WI38 (cell line): ENCODE results near the gene LRRC14B.
"Not testable (repeated sequence)": the region's sequence is repeated elsewhere in the genome, so short reads cannot be mapped to it uniquely, and the experiment has no call there.

Experiments used
- H3K4me3 ChIP-seq: 2 replicates; pipeline ENCODE4 v1.5.1; 2011; ENCODE audit warnings: low read depth, mild to moderate bottlenecking, control low read depth, low read length
- TF ChIP-seq, protein P1 (sequence below): IDR thresholded peaks from 2 replicates; pipeline ENCODE4 v1.5.1; 2012; ENCODE audit warnings: low read depth, mild to moderate bottlenecking, control low read depth, low read length

The LRRC14B gene

DNA sequence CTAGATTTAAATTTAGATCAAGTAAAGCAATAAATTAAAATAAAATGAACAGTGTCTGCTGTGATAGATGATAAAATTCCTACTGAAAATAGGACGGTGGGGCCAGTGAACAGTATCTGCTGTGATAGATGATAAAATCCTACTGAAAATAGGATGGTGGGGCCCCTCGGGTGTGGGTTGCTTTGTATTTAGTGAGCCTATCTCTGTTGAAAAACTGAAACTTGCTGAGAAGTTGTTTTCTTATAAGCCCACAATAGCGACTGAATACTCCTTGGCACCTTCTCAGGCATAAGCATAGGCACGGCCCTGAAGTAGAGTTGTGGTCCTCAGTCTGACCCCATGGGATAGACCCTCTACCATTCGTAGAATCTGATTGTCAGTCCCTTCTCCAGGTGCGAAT, 32.5 kb downstream of the LRRC14B start:
- TF ChIP-seq, protein P1, sequence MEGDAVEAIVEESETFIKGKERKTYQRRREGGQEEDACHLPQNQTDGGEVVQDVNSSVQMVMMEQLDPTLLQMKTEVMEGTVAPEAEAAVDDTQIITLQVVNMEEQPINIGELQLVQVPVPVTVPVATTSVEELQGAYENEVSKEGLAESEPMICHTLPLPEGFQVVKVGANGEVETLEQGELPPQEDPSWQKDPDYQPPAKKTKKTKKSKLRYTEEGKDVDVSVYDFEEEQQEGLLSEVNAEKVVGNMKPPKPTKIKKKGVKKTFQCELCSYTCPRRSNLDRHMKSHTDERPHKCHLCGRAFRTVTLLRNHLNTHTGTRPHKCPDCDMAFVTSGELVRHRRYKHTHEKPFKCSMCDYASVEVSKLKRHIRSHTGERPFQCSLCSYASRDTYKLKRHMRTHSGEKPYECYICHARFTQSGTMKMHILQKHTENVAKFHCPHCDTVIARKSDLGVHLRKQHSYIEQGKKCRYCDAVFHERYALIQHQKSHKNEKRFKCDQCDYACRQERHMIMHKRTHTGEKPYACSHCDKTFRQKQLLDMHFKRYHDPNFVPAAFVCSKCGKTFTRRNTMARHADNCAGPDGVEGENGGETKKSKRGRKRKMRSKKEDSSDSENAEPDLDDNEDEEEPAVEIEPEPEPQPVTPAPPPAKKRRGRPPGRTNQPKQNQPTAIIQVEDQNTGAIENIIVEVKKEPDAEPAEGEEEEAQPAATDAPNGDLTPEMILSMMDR = no peak
- no peak overlapping the region for H3K4me3 ChIP-seq

DNA sequence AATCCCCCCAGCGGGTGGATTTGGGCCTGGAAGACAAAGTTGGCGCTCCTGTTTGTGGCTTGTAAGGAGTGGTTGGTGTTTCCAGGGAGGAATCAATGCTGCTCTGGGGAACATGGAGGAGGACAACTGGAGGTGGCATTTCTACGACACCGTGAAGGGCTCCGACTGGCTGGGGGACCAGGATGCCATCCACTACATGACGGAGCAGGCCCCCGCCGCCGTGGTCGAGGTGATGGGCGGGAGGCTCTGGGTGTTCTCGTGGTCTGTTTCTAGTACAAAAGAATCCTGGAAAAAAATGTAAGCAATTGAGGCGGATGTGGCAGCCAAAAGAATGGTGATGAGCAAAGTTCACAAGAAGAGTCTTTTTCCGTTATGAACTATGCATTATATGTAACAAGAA, 34.0 kb downstream of the LRRC14B start:
- TF ChIP-seq, protein P1 = no peak
- H3K4me3 ChIP-seq = no peak overlapping the region

DNA sequence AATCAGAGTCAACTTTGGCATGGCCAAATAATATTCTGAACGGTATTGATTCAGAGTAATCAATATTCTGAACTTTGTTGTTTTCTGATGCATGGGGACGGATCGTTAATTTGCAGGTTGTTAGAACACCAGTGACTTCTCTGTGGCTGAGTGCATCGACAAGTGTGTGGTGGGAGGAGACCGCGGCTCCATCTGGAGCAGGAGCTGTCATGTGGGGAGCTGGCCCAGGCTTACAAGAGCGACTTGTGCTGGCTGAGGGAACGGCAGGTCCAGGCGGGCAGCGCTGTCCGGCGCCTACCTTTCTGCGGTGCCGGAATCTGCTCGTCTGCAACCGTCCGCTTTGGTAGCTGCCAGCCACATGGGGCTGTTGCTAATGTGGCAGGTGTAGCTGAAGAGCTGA, 36.1 kb downstream of the LRRC14B start:
- H3K4me3 ChIP-seq = not testable (repeated sequence)

DNA sequence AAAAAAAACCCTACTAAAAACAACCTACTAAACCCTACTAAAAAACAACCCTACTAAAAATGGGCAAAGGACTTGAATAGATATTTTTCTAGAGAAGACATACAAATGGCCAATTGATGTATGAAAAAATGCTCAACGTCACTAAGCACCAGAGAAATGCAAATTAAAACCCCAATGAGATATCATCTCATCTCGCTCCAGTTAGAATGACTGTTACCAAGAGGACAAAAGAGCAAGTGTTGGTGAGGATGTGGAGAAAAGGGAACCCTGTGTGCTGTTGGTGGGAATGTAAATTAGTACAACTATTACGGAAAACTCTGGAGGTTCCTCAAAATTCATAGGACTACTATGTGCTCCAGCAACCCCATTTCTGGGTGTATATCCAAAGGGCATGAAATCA, 37.6 kb downstream of the LRRC14B start:
- TF ChIP-seq, protein P1 = no peak
- no peak overlapping the region for H3K4me3 ChIP-seq

DNA sequence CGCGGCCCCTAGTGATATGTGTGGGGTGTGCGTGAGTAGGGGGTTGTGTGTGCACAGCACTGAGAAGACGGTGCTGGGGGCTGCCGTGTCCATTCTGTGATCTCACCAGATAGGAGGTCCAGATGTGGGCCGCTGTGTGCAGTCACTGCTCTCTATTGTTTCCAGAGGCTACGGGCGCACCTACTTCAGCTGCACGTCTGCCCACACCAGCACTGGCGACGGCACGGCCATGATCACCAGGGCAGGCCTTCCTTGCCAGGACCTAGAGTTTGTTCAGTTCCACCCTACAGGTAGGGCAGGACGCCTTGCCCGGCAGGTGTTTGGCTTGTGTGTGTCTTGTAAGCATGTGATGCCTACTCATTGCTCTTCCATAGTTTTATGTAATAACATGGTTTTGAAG, 39.4 kb downstream of the LRRC14B start:
- TF ChIP-seq, protein P1 = no peak
- H3K4me3 ChIP-seq = no peak overlapping the region

DNA sequence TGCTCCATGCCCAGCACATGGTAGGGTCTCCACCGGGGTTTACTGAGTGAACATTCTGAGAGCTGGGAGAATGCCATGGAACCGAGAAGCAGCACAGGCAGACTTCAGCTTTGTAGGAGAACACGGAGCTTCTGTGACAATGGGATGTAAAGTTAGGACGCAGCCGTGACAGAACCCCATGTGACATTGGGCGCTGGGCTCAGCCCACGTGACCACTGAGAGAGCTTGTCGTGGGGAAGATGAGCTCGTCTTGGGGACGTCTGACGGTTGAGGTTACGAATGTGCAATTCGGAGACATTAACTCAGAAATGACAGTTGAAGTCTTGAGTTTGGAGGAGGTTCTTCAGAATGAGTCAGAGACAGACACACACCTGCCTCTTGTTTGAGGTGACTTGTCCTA, 40.4 kb downstream of the LRRC14B start:
- no peak overlapping the region for H3K4me3 ChIP-seq
- TF ChIP-seq, protein P1 = no peak

DNA sequence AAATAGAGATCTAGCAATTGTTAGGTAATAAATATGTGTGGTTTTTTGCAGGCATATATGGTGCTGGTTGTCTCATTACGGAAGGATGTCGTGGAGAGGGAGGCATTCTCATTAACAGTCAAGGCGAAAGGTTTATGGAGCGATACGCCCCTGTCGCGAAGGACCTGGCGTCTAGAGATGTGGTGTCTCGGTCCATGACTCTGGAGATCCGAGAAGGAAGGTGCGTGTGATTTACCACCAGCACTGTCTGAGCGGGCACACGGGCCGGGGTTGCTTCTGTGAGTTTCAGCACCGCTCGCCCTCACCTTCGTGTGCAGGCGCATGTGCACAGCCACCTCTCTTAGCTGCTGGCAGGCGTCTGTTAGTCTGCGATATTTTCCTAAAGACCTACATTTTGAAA, 42.1 kb downstream of the LRRC14B start:
- H3K4me3 ChIP-seq = not testable (repeated sequence)

DNA sequence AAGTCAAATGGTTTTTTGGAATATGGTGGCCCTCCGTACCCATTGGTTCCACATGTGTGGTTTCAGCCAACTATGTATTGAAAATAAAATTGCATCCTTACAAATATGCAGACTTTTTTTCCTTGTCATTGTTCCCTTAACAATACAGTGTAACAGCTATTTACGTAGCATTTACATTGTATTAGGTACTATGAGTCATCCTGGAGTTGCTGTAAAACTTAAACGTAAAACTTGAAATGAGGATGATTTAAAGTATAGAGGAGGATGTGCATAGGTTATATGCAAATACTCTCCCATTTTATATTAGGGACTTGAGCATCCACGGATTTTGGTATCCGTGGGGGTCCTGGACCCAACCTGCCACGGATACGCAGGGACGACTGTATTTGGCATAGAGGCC, 43.2 kb downstream of the LRRC14B start:
- TF ChIP-seq, protein P1 = no peak
- H3K4me3 ChIP-seq = no peak overlapping the region

DNA sequence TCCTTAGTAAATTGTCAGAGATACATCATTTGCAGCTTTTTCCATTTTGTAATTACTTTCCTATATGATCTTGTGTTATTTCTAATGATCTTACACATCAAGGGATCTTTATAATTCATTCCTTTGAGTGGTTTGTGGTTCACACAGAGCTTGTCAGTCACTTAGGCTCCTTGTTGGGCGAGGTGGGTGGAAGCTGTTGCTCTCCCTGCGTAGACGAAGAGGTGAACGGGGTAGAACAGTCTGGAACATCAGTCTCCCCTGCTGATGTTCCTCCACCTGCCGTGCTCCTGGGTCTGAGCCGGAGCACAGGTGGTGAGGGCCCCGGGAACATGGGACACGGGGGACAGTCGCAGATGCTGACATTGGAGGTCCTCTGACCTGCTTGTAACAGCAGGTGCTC, 44.2 kb downstream of the LRRC14B start:
- H3K4me3 ChIP-seq = not testable (repeated sequence)

DNA sequence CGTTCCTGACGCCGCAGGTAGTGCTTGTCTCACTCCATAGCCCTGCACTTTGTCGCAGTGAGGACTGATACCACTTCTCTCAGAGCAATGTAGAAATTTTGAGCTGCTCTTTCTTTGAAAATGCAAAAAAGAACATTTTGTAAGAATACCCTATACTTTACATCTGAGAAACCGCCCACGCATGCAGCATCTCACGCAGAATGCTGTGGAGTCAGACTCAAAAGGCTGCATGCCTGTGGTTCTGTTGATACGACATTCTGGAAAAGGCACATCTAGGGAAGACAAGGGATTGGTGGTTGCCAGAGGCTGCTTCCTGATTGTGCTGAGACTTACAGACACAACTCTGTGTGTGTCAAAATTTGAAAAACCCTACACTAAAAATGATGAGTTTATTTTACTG, 46.6 kb downstream of the LRRC14B start:
- not testable (repeated sequence) for H3K4me3 ChIP-seq

DNA sequence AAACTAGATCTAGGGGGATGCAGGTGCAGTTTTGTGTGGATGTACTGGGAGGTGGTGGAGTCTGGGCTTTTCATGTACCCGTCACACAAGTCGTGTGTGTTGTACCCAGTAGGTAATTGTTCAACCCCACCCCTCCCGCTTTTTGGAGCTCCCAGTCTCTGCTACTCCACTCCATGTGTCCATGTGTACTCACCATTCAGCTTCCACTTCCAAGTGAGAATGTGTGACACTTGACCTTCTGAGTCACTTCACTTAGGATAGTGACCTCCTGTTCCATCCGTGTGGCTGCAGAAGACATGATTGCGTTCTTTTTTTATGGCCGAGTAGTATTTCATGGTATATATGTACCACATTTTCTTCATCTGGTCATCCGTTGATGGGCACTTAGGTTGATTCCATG, 49.3 kb downstream of the LRRC14B start:
- H3K4me3 ChIP-seq = not testable (repeated sequence)

DNA sequence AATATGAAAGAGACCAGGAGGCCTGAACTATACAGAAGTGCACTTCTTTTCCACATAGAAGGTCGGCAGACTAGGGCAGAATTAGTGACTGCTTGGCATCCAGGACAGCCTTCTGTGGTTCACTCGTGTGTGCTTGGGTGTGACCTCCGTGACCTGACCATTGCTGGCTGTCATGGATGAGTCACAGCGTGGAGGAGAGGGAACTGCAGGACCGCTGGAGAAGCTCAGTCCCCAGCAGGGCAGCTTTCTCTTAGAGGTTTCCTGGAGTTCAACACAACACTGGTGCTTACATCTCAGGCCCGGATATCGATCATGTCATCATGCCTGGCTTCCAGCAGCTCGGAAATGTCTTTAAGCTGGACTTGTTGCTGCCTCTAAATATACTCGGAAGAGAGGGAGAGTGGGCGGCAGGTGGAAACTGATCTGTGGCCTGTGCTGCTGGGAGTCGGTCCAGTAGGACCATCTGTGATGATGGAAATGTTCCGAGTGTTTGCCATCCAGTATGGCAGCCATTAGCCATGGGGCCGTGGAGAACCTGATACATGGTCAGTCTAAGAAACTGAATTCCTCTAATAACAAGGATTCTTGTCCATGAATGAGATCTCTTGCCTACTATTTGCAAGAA, 49.9 kb downstream of the LRRC14B start:
- H3K4me3 ChIP-seq = not testable (repeated sequence)

DNA sequence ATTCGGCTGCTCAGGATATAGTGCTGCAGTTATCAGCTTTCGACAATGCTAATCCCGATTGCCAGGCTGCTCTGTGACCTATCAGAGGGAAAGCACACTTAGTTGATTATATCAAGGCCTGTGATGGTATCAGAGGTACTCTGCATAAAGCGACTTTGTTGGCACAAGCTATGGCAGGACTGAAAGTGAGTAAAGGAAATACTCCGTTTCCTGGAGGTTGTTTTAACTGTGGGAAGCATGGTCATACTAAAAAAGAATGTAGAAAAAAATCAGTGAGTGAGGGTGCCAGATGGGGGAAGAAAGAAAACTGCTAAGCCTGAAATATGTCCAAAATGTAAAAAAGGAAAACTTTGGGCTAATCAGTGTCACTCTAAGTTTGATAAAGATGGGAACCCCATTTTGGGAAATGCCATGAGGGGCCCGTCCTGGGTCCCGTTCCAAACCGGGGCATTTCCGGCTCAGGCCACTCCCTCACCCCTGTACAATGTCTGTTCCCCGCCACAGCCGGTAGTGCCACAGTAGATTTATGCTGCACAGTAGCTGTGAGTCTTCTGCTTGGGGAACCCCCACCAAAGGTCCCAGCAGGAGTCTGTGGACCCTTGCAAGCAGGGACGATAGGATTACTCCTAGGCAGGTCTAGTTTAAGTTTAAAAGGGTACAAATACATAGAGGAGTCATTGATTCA, 52.5 kb downstream of the LRRC14B start:
- not testable (repeated sequence) for H3K4me3 ChIP-seq
